D721Med (cell line): ENCODE results near the gene SHROOM2.
A peak's percentile ranks its signal among the peaks of the same experiment; 100 is the strongest.

Experiments used
- DNase-seq: peaks from one replicate; pipeline ENCODE4 v3.0.0; 2011; ENCODE audit warnings: low spot score; ENCODE audit not compliant: insufficient read length
- FAIRE-seq: peaks from 2 replicates; lab custom pipeline; 2011; peaks lifted over from hg19 to GRCh38; lab: Jason Lieb, UNC
- CTCF ChIP-seq: IDR thresholded peaks from 2 replicates; pipeline ENCODE4 v1.5.1; 2012; ENCODE audit warnings: mild to moderate bottlenecking, control low read depth; ENCODE audit not compliant: insufficient read depth; ENCODE audit errors: missing control alignments

Gene SHROOM2

GRCh38 chrX:9866633-9867032, 80.4 kb downstream of the SHROOM2 start:
- FAIRE-seq, result no peak

GRCh38 chrX:9867226-9867625, 81.0 kb downstream of the SHROOM2 start:
- DNase-seq, result no peak
- no peak for FAIRE-seq
- no peak for TF ChIP-seq CTCF

More at GRCh38 chrX:9866633-9867032, 80.4 kb downstream of the SHROOM2 start:
- TF ChIP-seq CTCF, result no peak
- DNase-seq, result no peak

GRCh38 chrX:9867753-9868152, 81.5 kb downstream of the SHROOM2 start:
- DNase-seq, result no peak
- no peak for FAIRE-seq

GRCh38 chrX:9871701-9872268, 85.6 kb downstream of the SHROOM2 start:
- DNase-seq (no peak), FAIRE-seq (no peak)
- TF ChIP-seq CTCF, result no peak

More at GRCh38 chrX:9867753-9868152, 81.5 kb downstream of the SHROOM2 start:
- no peak for TF ChIP-seq CTCF

- DNase-seq (no peak), FAIRE-seq (no peak)
- no peak for TF ChIP-seq CTCF
These were observed 87.1 kb downstream of the SHROOM2 start for GRCh38 chrX:9873360-9873759.

- FAIRE-seq, result peak; percentile 67
- TF ChIP-seq CTCF, result peak; percentile 51
These were observed 87.7 kb downstream of the SHROOM2 start for GRCh38 chrX:9873952-9874351.

GRCh38 chrX:9874483-9874882, 88.3 kb downstream of the SHROOM2 start:
- FAIRE-seq (no peak), DNase-seq (no peak)
- TF ChIP-seq CTCF, result no peak

More at GRCh38 chrX:9873952-9874351, 87.7 kb downstream of the SHROOM2 start:
- no peak for DNase-seq
